GM12878 (cell line): Measurements from ENCODE around the gene SULT1C4. TPM values are rescaled to one million over a fixed set of nuclear protein-coding genes. Genes with fewer than 3 reads are reported as not detected.

ENCODE experiments used
- ATAC-seq: fragments of 200-7000 bp; cut with Tn5 transposase; 3 replicates; pipeline ENCODE4 v1.9.1; 2020; ENCODE audit warnings: mild to moderate bottlenecking, moderate library complexity
- BruUV-seq: library from RNA; stranded (reverse); fragments of 400-500 nt; replicated peaks from 2 replicates; lab custom pipeline; 2021; lab: Mats Ljungman, UMichigan
- CTCF ChIA-PET: fragments of 300-600 bp; sonication (Branson Sonifier 250); formaldehyde crosslinking; extraction: SDS; loops from one replicate; lab custom pipeline; 2021; ENCODE audit warnings: inconsistent platforms; lab: Yijun Ruan, JAX
- POLR2A ChIA-PET: fragments of 350-600 bp; formaldehyde crosslinking; extraction: SDS; loops from one replicate; lab custom pipeline; 2021; ENCODE audit warnings: inconsistent platforms; lab: Charles Lee
- RAD21 ChIA-PET: fragments of 300-600 bp; sonication (Branson Sonifier 250); formaldehyde crosslinking; loops from one replicate; lab custom pipeline; 2023; ENCODE audit warnings: antibody characterized with exemption; ENCODE audit not compliant: unreplicated experiment; lab: Charles Lee
- SMC1A ChIA-PET: fragments of 300-600 bp; sonication (Branson Sonifier 250); formaldehyde crosslinking; loops from one replicate; lab custom pipeline; 2023; ENCODE audit not compliant: unreplicated experiment, uncharacterized antibody; lab: Charles Lee
- DNase-seq: peaks from one replicate; pipeline ENCODE4 v3.0.0-alpha.2; 2011; ENCODE audit warnings: low read depth, low spot score
- FAIRE-seq: peaks from 3 replicates; lab custom pipeline; 2011; peaks lifted over from hg19 to GRCh38; lab: Jason Lieb, UNC
- H2AFZ ChIP-seq: 2 replicates; pipeline ENCODE4 v1.6.0; 2011; ENCODE audit warnings: low read depth, low read length, control low read depth; ENCODE audit not compliant: control insufficient read depth
- H3K27ac ChIP-seq: 2 replicates; pipeline ENCODE4 v1.5.1; 2011; ENCODE audit warnings: control low read depth; ENCODE audit not compliant: control insufficient read depth, insufficient read depth
- H3K27me3 ChIP-seq, 2 experiments: replicated peaks in 1 of 2; 2 replicates each; pipeline versions ENCODE4 v1.6.0 to v1.6.1; 2011; ENCODE audit warnings: low read length in 1 of 2; ENCODE audit not compliant: control insufficient read depth in 2 of 2, insufficient read depth in 2 of 2
- H3K36me3 ChIP-seq, 2 experiments: 2 replicates each; pipeline ENCODE4 v1.5.1; 2011; ENCODE audit warnings: low read length in 1 of 2; ENCODE audit not compliant: control insufficient read depth in 2 of 2, insufficient read depth in 2 of 2
- H3K4me1 ChIP-seq: 2 replicates; pipeline ENCODE4 v1.6.1; 2011; ENCODE audit warnings: mild to moderate bottlenecking, low read length, moderate library complexity, mixed read lengths; ENCODE audit not compliant: control insufficient read depth, insufficient read depth
- H3K4me2 ChIP-seq: 2 replicates; pipeline ENCODE4 v1.6.0; 2011; ENCODE audit warnings: control low read depth; ENCODE audit not compliant: control insufficient read depth, insufficient read depth
- H3K4me3 ChIP-seq: fragments of 200-600 bp; sonication (generic); 2 replicates; pipeline ENCODE4 v1.5.1; 2016
- H3K79me2 ChIP-seq: 2 replicates; pipeline ENCODE4 v1.6.0; 2011; ENCODE audit warnings: low read length; ENCODE audit not compliant: control insufficient read depth, insufficient read depth
- H3K9ac ChIP-seq: 2 replicates; pipeline ENCODE4 v1.8.0; 2011; ENCODE audit warnings: low read length, control low read depth, mixed read lengths; ENCODE audit not compliant: control insufficient read depth, insufficient read depth
- H3K9me3 ChIP-seq: replicated peaks from 3 replicates; pipeline ENCODE4 v1.5.1; 2011; ENCODE audit warnings: mild to moderate bottlenecking, low read length; ENCODE audit not compliant: control insufficient read depth, insufficient read depth
- H4K20me1 ChIP-seq: 2 replicates; pipeline ENCODE4 v1.6.0; 2011; ENCODE audit not compliant: control insufficient read depth, insufficient read depth
- RELB ChIP-seq: fragments of 450-650 bp; IDR thresholded peaks from 2 replicates; pipeline ENCODE4 v1.6.1; 2017; ENCODE audit warnings: low read depth, mild to moderate bottlenecking, moderate library complexity
- TCF12 ChIP-seq: IDR thresholded peaks from 2 replicates; pipeline ENCODE4 v1.6.1; 2011; ENCODE audit warnings: low read depth, mild to moderate bottlenecking, low read length
- WGBS: methylation state at CpG from one replicate; pipeline ENCODE4 v1.1.6; 2016; ENCODE audit warnings: low lambda C conversion rate; ENCODE audit not compliant: insufficient replicate concordance, insufficient coverage; ENCODE audit errors: missing lambda C conversion rate; 5-methylcytosine and 5-hydroxymethylcytosine counted together
- in situ Hi-C: fragments of 300-500 bp; cut with MboI; formaldehyde crosslinking; loops from 9 replicates; pipeline ENCODE4 v1.14.3; 2018; ENCODE audit warnings: mixed read lengths
- intact Hi-C: fragments of 100-400 bp; cut with micrococcal nuclease; formaldehyde crosslinking; loops from one replicate; pipeline ENCODE4 v1.14.2; 2022; ENCODE audit not compliant: unreplicated experiment
- polyA plus RNA-seq, 11 experiments: library from polyadenylated mRNA; depleted of rRNA in 4 of 11; unstranded in 6 of 11; stranded (reverse) in 5 of 11; fragments of >200 nt; fragmentation: Nextera tagmentation in 4 of 11; fragmentation: Illumina TruSeq in 1 of 11; extraction: Ambion mirVana in 4 of 11; extraction: Trizol in 1 of 11; gene quantifications; 1 replicate in 1 of 11; 2 replicates in 10 of 11; pipeline versions ENCODE4 v1.2.1 to v1.2.3, GENCODE V29; 2011 to 2016; ENCODE audit warnings: inconsistent platforms in 2 of 11, missing spikeins in 2 of 11, low read depth in 1 of 11
- total RNA-seq, 4 experiments: library from RNA; depleted of rRNA in 3 of 4; stranded (reverse); fragments of >200 nt in 3 of 4; fragmentation: Illumina TruSeq in 1 of 4; extraction: Trizol in 1 of 4; gene quantifications; 2 replicates each; pipeline versions ENCODE4 v1.2.1 to v1.2.3, GENCODE V29; 2013 to 2021
- TF ChIP-seq, protein P1 (sequence below): IDR thresholded peaks from 2 replicates; pipeline ENCODE4 v1.6.1; 2011; ENCODE audit warnings: borderline replicate concordance, low read depth, mild to moderate bottlenecking, moderate library complexity, mixed read lengths, low read length; ENCODE audit not compliant: insufficient read depth; ENCODE audit errors: extremely low read length

The SULT1C4 gene
- total and polyA plus RNA-seq, 10 of the 15 experiments (the other 5 are each of a cell fraction or from before 2014, with no cell fraction given) = 0.04 TPM; not detected in 9

DNA sequence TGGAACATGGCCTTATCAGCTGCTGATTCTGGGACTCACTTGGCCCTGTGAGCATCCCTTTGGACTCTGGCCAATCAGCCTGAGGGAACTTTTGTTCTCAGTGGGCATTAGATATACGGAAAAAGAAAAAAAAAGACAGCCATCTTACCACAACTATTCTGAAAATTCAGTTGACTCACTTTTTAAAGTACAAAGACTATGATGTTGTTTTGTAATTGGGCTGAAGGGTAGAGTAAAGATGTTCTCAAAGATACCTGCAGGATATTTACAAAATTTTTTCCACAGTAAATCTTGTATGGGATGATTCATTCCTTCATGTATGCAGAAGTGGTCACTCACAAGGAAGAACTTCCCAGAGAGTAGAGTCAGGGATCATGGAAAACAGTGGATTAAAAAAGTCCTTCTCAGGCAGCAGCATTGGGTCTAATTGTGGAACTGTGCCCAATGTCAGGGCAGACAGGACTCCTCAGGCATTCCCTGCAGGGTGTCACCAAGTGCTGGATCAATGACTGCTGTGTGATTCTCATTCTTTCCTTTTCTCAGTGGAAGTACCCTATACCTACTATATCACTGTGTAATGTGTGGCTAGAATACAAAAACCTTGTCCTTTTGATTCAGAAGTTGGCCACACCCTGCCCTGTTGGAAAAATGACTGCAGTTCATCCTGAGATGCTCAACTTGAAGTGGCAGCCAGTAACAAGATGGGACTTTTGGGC, 35.4 kb downstream of the SULT1C4 start:
- ChIA-PET CTCF (interaction anchor here (1.0 kb wide), 1 partner anchor 17 kb away, joined by 3 read pairs; no protein-coding TSS in a partner anchor), POLR2A (no interaction called here), SMC1A (no interaction called here), RAD21 (no interaction called here)
- DNase-seq (no peak), ATAC-seq (no peak), FAIRE-seq (no peak)
- H2AFZ ChIP-seq = no peak overlapping the region
- no peaks in the 10 kb centered on the region for H3K79me2 ChIP-seq
- H3K27ac ChIP-seq = no peak overlapping the region
- intact Hi-C loops = no loop called here
- no peaks in the 10 kb centered on the region for H3K9me3 ChIP-seq
- no peaks in the 10 kb centered on the region for H3K4me1 ChIP-seq
- BruUV-seq = no TSS peak
- no peak overlapping the region for H3K4me2 ChIP-seq
- TF ChIP-seq RELB (no peak), TCF12 (no peak)
- TF ChIP-seq, protein P1, sequence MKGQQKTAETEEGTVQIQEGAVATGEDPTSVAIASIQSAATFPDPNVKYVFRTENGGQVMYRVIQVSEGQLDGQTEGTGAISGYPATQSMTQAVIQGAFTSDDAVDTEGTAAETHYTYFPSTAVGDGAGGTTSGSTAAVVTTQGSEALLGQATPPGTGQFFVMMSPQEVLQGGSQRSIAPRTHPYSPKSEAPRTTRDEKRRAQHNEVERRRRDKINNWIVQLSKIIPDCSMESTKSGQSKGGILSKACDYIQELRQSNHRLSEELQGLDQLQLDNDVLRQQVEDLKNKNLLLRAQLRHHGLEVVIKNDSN = no peak
- in situ Hi-C loops = no loop called here
- H3K4me3 ChIP-seq = no peak overlapping the region
- H3K36me3 ChIP-seq = no peaks in the 10 kb centered on the region
- H4K20me1 ChIP-seq = no peaks in the 10 kb centered on the region
- 29% methylated on average over 1 of the region's 1 CpG for WGBS
- no peaks in the 10 kb centered on the region for H3K27me3 ChIP-seq
- no peak overlapping the region for H3K9ac ChIP-seq
